Nephron (organoid): Measurements from ENCODE around the gene SMR3B.

Experiments
- H3K27ac Mint-ChIP-seq, 3 experiments: 2 replicates each; pipeline ENCODE4 v1.8.0; 2020; ENCODE audit warnings: mixed read lengths in 3 of 3, mild to moderate bottlenecking in 2 of 3, moderate library complexity in 1 of 3
- H3K27me3 Mint-ChIP-seq: 2 replicates; pipeline ENCODE4 v1.8.0; 2021; ENCODE audit warnings: low read depth, mild to moderate bottlenecking, moderate library complexity, mixed read lengths
- H3K36me3 Mint-ChIP-seq: 2 replicates; pipeline ENCODE4 v1.8.0; 2020; ENCODE audit warnings: low read depth, mixed read lengths
- H3K4me1 Mint-ChIP-seq: 2 replicates; pipeline ENCODE4 v1.8.0; 2020; ENCODE audit warnings: mixed read lengths
- H3K4me3 Mint-ChIP-seq, 3 experiments: 2 replicates each; pipeline ENCODE4 v1.8.0; 2020; ENCODE audit warnings: mild to moderate bottlenecking in 3 of 3, mixed read lengths in 3 of 3, moderate library complexity in 2 of 3
- H3K9me3 Mint-ChIP-seq: 2 replicates; pipeline ENCODE4 v1.8.0; 2020; ENCODE audit warnings: mixed read lengths
- CTCF ChIP-seq, 3 experiments: fragments of 200-600 bp; sonication (generic); IDR thresholded peaks; one replicate each; pipeline ENCODE4 v1.5.0; 2021; ENCODE audit warnings: antibody characterized with exemption in 3 of 3; ENCODE audit not compliant: unreplicated experiment in 3 of 3

Gene SMR3B

GRCh38 chr4:70380578-70380977 is 2.4 kb upstream of the SMR3B start:
- Mint-ChIP-seq H3K4me3 (no peak overlapping the region), H3K27me3 (no peaks in the 10 kb centered on the region), H3K36me3 (no peaks in the 10 kb centered on the region), H3K27ac (no peak overlapping the region), H3K4me1 (no peaks in the 10 kb centered on the region), H3K9me3 (no peaks in the 10 kb centered on the region)
- no peak for TF ChIP-seq CTCF (IDR thresholded peaks at IDR 0.05; ENCODE audit: unreplicated experiment in 3 of 3)

- H3K27ac Mint-ChIP-seq = no peak overlapping the region
- H3K4me1 Mint-ChIP-seq = no peaks in the 10 kb centered on the region
- no peak for TF ChIP-seq CTCF (IDR thresholded peaks at IDR 0.05; ENCODE audit: unreplicated experiment in 3 of 3)
- no peak overlapping the region for H3K4me3 Mint-ChIP-seq
- no peaks in the 10 kb centered on the region for H3K9me3 Mint-ChIP-seq
- H3K36me3 Mint-ChIP-seq = no peaks in the 10 kb centered on the region
- H3K27me3 Mint-ChIP-seq = no peaks in the 10 kb centered on the region
Measured at GRCh38 chr4:70392057-70392776, 9.3 kb downstream of the SMR3B start.

- no peaks in the 10 kb centered on the region for H3K9me3 Mint-ChIP-seq
- no peaks in the 10 kb centered on the region for H3K4me1 Mint-ChIP-seq
- H3K36me3 Mint-ChIP-seq = no peaks in the 10 kb centered on the region
- no peak within 1 kb of the TSS for H3K27ac Mint-ChIP-seq
- no peak within 1 kb of the TSS for H3K4me3 Mint-ChIP-seq
- H3K27me3 Mint-ChIP-seq = no peaks in the 10 kb centered on the region
- TF ChIP-seq CTCF (IDR thresholded peaks at IDR 0.05; ENCODE audit: unreplicated experiment in 3 of 3) = no peak
Measured at GRCh38 chr4:70397580-70397979, 14.6 kb downstream of the SMR3B start, which contains the start of gene OPRPN. TSS of gene OPRPN (plus strand) at chr4:70397940. CDS start at chr4:70399286, 1,346 bp downstream.

GRCh38 chr4:70399319-70399718 is 16.4 kb downstream of the SMR3B start:
- no peaks in the 10 kb centered on the region for H3K36me3 Mint-ChIP-seq
- no peak overlapping the region for H3K27ac Mint-ChIP-seq
- no peak overlapping the region for H3K4me3 Mint-ChIP-seq
- H3K9me3 Mint-ChIP-seq = no peaks in the 10 kb centered on the region
- no peak for TF ChIP-seq CTCF (IDR thresholded peaks at IDR 0.05; ENCODE audit: unreplicated experiment in 3 of 3)
- no peaks in the 10 kb centered on the region for H3K4me1 Mint-ChIP-seq
- no peaks in the 10 kb centered on the region for H3K27me3 Mint-ChIP-seq

- no peak for TF ChIP-seq CTCF (IDR thresholded peaks at IDR 0.05; ENCODE audit: unreplicated experiment in 3 of 3)
- Mint-ChIP-seq H3K4me1 (no peaks in the 10 kb centered on the region), H3K36me3 (no peaks in the 10 kb centered on the region), H3K27me3 (no peaks in the 10 kb centered on the region), H3K27ac (no peak overlapping the region), H3K4me3 (no peak overlapping the region), H3K9me3 (no peaks in the 10 kb centered on the region)
Measured at GRCh38 chr4:70402762-70403161, 19.8 kb downstream of the SMR3B start.

- H3K4me3 Mint-ChIP-seq = no peak overlapping the region
- no peaks in the 10 kb centered on the region for H3K4me1 Mint-ChIP-seq
- TF ChIP-seq CTCF (IDR thresholded peaks at IDR 0.05; ENCODE audit: unreplicated experiment in 3 of 3) = no peak
- H3K36me3 Mint-ChIP-seq = no peaks in the 10 kb centered on the region
- no peak overlapping the region for H3K27ac Mint-ChIP-seq
- no peaks in the 10 kb centered on the region for H3K27me3 Mint-ChIP-seq
- H3K9me3 Mint-ChIP-seq = no peaks in the 10 kb centered on the region
Measured at GRCh38 chr4:70405765-70406164, 22.8 kb downstream of the SMR3B start.
